Ovary (tissue), 3 donors: ENCODE results near the gene AGPAT1.

Experiments used
- EP300 ChIP-seq: sonication (generic); formaldehyde crosslinking; IDR thresholded peaks from one replicate; pipeline ENCODE4 v1.6.1; 2017; ENCODE audit warnings: antibody characterized with exemption
- TF ChIP-seq, protein P1 (sequence below), 3 donors: fragments of 450-650 bp in 2 of 3; fragments of 200-600 bp in 1 of 3; IDR thresholded peaks; one replicate each; pipeline versions ENCODE4 v1.5.1 to v1.8.0; 2016 to 2022; ENCODE audit warnings: antibody characterized with exemption in 3 of 3, mild to moderate bottlenecking in 1 of 3
- donor health status: DM: no; HTN: no; CAD: no.

DNA sequence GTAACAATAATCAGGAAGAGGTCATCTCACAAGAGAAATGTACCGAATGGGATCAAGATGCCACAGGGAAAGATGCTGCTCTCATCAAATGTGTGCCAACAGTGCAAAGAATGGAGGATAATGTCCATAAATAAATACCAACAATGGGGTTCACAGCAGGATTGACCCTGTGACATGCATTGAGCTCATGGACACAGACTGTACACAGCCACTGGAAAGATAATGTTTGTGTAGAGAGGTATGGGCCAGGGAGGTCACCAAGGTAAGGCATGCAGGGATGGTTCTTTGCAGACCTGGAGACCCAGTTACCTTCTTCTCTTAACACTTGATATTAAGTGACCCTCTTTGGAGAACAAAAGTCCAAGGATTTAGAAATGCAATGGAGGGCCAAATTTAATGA is 1.5 kb downstream of the AGPAT1 start:
- no peak for TF ChIP-seq EP300
- TF ChIP-seq, protein P1, sequence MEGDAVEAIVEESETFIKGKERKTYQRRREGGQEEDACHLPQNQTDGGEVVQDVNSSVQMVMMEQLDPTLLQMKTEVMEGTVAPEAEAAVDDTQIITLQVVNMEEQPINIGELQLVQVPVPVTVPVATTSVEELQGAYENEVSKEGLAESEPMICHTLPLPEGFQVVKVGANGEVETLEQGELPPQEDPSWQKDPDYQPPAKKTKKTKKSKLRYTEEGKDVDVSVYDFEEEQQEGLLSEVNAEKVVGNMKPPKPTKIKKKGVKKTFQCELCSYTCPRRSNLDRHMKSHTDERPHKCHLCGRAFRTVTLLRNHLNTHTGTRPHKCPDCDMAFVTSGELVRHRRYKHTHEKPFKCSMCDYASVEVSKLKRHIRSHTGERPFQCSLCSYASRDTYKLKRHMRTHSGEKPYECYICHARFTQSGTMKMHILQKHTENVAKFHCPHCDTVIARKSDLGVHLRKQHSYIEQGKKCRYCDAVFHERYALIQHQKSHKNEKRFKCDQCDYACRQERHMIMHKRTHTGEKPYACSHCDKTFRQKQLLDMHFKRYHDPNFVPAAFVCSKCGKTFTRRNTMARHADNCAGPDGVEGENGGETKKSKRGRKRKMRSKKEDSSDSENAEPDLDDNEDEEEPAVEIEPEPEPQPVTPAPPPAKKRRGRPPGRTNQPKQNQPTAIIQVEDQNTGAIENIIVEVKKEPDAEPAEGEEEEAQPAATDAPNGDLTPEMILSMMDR (IDR thresholded peaks at IDR 0.05), result no peak
